Fibroblast of skin of scalp (primary cell): ENCODE measurements around the gene ATE1.
A peak's percentile ranks its signal among the peaks of the same experiment; 100 is the strongest.
"Not testable (repeated sequence)": the region's sequence is repeated elsewhere in the genome, so short reads cannot be mapped to it uniquely, and the experiment has no call there.

Experiments used
- DNase-seq: peaks from one replicate; pipeline ENCODE4 v3.0.0-alpha.2; 2013

ATE1 gene

DNA sequence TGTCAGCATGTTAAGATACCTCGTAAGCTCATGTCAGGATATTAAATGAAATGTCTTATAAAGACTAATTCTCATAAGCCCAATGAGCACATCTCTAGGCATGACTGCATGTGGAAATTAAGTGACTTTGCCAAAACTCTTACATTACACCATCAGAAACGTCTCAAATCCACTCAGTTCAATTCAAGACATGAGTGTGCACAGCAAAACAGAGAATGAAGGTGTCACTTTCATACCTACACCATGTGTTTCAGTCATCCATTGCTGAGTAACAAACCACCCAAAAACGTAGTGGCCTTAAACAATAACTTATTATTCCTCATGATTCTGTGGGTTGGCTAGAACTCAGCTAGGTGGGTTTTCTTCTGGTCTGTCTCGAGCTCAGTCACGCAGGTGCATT, 99.8 kb downstream of the ATE1 start:
- DNase-seq, result no peak

DNA sequence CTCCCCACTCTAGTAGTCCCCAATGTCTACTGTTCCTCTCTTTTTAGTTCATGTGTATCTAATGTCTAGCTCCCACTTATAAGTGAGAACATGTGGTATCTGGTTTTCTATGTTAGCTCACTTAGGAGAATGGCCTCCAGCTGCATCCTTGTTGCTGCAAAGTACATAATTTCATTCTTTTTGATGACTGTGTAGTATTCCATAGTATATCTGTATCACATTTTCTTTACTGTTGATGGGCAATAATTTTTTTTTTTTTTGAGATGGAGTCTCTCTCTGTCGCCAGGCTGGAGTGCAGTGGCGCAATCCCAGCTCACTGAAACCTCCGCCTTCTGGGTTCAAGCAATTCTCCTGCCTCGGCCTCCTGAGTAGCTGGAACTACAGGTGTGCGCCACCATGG, 101.1 kb downstream of the ATE1 start:
- not testable (repeated sequence) for DNase-seq

DNA sequence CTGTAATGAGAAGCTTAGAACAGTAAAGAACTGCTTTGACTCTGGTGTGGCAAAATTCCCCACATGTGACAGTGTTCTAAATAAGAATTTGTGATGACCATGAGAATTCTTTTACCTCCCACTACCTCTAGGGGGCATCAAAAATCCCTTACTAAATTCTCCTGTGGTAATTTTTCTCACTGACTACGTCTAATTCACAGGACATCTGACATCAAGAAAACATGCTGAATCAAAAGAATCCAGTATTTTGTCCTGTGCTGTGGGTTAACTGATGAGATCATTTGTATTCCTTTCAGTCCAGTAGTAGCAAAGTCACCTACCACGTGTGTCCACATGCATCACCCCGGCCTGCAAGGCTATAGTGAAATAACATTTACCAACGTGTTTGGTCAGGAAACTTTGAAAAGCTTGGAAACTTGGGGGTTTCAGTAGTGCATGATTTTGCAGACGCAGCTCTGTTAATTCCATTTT, 103.8 kb downstream of the ATE1 start:
- peak; percentile 55 for DNase-seq

DNA sequence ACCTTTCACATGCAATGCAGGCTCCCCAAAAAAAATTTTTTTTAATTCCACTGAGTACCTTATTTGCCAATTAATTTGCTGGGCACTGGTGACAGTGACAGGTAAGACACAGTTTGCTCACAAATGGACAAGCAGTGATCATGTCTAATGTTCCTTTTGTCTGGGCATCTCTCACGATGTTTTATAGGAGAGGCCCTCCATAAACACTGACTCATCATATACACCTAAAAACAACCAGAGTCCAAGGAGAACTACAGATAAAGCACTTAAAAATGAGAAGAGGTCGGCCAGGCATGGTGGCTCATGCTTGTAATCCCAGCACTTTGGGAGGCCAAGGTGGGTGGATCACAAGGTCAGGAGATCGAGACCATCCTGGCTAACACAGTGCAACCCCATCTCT, 105.1 kb downstream of the ATE1 start:
- no peak for DNase-seq

DNA sequence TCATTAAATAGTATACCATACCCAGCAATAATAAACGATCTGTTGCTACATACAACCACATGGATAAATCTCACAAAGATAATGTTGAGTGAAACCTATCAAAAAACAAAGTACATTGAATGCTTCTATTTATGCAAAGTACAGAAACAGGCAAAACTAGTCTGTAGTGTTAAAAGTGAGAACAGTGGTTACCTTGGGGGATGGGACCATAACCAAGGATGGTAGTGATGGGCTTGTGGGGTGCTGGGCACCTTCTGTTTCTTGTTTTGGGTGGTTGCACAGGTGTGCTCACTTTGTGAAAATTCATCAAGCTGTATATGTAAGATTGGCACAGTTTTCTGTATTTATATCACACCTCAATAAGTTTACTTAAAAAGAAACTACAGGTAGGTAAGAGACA, 105.7 kb downstream of the ATE1 start:
- DNase-seq, result no peak

DNA sequence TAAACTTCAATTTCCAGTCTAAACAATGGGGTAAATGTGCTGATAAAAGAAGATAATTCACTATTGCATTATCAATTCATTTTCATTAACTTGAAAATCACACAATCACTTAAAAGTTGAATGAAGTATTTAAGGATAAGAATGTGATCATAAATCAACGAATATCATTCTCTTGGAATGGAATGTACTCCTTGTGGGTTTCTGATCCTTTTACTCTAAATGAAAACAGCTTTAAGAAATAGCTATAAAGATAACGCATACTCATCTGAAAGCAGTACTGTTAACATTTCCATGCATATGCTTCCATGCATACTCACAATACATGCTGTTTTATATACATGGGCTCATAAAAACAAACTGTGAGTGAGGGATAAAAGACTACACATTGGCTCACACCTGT, 108.8 kb downstream of the ATE1 start:
- DNase-seq, result peak; percentile 33

DNA sequence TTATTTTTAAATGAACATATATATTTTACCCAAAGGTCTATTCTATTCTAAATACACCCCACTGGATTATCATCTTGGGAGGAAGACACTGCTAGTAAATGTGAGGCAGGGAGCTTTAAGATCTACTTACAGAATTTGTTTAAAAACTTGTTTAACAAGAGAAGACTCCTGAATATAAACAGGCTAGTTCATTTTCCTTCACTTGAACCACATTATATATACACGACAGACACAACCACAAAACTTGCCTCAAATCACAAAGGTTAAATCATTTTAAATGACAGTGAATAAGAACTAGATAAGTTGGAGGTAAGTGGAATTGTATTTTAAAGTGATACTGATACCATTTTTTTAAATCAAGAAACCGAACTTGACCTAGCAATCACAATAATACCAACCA, 109.2 kb downstream of the ATE1 start:
- no peak for DNase-seq

DNA sequence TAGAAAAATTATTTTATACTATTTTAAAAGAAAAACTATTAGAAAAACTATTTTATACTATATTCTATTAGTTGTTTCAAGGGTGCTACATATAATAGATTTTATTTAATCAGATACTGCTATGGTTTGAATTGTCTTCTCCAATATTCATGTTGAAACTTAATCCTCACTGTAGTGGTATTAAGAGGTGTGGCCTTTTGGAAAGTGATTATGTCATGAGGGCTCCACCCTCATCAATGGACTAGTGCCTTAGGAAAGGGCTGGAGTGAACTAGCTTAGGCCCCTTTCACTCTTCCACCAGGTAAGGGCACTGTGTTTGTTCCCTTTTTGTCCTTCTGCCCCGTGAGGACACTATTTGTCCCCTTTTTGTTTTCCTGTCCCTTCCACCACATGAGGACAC, 111.6 kb downstream of the ATE1 start:
- DNase-seq, result no peak

DNA sequence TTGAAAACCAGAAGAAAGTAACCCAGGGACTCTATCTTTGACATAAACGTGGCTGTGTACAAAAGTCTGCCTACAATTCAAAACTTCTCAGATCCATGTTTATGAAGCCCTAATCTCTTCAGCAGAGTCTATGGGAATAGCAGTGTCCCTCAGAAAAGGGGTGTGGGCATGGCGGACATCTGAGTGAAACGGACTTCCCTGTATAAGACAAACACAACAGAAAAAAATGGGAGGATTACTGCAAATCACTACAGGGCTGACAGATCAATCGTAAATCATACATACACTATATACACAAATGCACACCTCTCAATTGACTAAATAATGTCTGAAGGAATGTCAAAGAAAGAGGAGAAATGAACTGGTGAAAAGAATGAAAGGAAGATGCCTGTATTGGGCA, 114.0 kb downstream of the ATE1 start:
- no peak for DNase-seq

DNA sequence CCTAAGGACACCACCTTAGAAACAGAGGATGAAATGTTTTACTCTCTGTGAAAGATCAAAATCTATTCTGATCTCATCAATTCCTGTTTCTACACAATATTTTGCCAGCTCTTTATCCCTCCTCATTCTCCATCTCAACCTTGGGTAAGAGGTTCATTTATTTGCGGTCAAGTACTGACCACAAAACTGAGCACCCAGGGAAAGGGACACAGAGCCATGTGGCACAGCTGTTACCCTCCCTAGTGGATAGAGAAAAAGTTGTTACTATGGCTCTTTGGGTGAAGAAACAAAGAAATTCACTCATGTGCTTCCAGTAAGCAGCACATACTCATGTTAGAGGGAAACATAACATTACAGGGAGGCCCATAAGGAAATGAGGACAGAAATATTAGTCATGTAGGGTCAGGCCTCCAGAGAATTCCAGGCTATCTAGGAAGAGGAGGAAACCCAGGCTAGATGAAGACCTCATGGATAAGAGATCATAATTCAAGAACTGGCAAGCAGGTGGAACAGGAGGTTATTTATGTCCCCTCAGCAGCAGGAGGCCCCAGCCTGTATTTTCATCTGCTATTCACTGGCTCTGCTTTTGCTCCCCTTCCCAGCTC, 114.5 kb downstream of the ATE1 start:
- peak; percentile 19 for DNase-seq

DNA sequence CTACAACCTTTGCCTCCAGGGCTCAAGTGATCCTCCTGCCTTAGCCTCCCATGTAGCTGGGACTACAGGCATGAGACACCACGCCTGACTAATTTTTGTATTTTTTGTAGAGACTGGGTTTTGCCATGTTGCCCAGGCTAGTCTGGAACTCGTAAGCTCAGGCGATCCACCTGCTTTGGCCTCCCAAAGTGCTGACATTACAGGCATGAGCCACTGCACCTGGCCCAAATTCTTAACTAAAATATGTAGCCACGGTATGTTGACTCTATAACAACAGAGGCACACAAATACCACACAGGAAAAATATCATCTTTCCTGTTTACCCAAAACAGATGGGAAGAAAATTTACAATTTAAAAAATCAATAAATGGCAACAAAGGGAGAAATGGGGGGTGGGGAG, 115.8 kb downstream of the ATE1 start:
- no peak for DNase-seq

DNA sequence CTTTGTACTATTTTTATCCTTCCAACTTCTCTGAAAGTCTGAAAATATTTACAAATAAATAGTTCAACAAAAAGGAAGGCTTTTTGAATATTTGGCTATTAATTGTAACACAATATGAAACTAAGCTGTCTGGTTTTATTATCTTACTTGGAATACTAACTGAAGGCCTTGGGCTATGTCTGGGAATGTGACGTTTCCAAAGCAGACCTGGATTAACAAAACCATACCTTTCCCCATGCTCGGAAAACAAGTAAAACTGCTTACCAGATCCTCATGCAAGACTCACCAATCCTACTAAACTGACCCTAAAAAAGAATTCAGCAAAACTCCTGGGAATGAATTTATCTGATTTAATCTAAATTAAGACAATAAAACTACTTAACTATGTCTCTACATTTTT, 116.4 kb downstream of the ATE1 start:
- DNase-seq, result no peak

DNA sequence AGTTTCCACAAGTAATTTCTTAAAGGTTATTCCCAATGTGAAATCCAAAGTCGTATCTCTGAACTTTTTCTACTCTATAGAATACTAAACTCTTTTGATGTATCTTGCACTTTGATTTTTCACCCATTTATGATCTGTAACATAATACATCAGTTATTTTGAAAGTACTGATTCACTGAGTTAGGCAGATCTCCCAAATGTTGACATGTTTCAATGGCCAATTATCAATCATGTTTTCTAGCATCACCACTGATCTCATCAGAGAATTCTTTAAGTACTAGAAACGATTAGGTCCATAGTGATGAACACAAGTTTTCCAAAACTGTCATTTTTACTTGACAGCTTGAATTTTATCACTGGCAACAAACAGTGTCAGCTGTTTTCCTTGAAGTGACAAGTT, 119.0 kb downstream of the ATE1 start:
- no peak for DNase-seq

DNA sequence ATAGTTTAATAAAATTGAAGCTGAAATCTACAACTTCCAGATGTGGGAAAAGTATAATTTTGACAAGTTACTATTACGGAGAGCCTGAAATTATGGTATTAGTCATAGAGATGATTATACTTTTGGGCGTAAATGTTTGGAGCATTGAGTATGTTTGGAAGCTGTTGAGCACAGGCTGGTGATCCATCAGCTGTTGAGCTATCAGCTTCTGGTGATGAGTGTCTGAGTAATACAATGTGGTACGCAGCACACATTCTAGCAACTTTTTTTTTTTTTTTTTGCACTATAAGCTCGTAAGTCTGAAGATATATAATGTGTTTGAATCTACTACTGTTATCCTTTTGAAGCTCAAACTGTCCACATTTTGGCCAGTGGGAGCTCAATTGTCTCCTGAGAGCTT, 123.4 kb downstream of the ATE1 start:
- DNase-seq, result peak; percentile 90

DNA sequence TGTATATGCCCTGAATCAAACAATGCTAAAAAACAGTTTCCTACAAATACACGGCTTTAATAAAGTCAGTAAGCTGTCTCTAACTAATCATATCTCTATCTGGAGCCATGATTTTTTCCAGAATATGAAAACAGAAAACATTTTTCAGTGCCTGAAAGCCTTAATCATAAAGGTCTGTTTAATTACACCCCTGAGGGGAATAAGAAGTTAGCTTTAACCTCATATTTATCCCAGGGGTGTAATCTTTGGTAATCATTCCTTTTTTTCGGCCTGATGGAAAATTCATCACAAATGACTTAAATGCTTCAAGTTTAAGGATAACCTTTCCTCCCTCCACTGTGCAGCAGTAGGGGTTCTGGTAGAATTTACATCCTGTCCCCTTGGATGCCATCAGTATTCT, 124.2 kb downstream of the ATE1 start:
- DNase-seq, result peak; percentile 33

DNA sequence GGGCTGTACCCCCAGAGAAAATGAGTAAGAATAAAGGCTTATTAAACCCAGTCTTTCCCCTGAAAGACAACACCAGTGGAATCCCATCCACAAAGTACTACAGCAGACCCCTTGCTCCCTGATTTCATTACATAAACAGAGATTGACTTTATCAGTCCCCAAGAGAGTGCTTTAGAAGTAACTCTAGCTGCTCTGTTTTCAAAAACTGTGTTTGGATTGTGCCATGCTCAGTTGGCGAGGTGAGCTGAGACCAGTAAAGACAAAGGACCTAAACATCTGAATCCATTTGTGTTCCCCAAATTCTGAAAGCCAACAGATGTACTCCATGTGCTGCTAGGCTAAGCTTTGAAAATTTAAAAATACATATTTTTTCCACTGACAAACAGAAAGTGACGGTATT, 127.0 kb downstream of the ATE1 start:
- no peak for DNase-seq

DNA sequence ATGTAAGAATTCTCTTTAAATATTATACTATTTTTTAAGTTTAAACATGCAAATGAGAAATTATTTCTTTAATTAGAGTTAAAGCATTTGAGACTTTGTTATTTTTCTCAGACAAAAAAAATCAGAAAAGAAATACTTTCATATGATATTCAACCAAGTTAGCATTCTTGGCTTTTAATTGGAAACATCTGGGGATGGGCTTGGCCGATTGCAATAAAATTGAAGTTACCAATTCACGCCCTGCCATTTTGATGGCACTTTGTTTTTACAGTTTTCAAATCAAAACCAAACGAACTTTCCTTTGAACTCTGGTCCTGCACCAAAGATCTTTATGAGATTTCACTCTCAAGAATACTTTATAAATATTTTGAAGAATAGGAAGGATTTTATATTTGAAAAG, 127.7 kb downstream of the ATE1 start:
- peak; percentile 75 for DNase-seq

DNA sequence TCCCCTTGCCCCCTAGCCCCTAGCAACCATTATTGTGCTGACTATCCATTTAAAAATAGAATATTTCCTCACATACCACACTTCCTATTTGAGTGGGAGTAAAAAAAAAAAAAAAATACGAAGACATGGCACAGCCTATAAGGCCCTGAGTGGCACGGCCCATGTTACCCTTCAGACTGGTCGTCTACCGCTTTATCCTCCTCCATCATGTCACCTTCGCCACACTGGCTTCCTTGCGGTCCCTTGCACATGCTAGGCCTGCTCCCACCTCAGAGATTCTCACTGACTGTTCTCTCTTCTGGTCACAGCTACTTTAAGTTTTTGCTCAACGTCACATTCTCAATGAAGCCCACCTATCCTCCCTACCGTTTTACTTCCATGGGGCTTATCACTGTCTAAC, 130.3 kb downstream of the ATE1 start:
- DNase-seq, result no peak

DNA sequence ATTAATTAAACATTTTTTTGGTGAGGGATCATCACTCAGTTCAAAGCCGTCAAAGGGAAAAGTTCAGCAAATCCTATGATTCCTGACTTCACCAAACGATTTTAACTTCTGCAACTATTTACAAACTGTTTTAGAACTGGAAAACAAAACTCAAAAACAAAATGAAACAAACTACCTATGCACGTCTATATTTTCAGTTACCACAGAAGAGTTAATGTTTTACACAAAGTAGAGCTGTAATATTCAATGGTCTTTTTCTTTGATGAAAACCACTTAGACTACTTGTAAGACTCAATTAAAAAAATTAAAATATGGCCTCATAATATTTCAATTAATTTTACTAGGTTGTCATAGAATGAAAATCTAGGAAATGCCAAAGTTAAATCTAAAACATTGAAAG, 131.5 kb downstream of the ATE1 start:
- DNase-seq, result no peak

DNA sequence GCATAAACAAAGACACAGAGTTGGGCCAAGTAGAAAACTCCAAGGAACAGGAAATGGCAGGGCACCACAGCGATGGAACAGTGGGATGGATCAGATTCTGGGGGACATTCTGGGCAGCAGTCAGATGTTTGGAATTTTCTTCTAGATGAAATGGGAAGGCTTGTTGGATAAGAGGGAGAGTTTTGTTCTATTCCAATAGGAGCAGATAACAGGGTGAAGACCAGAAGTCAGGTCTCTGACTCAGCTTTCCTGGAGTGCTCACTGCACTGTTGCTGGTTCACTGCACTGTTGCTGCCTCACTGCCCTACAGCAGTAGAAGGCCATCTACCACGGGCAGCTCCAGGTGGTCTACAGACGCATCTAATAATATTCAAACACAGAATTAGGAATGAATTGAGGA, 135.6 kb downstream of the ATE1 start:
- DNase-seq, result no peak

DNA sequence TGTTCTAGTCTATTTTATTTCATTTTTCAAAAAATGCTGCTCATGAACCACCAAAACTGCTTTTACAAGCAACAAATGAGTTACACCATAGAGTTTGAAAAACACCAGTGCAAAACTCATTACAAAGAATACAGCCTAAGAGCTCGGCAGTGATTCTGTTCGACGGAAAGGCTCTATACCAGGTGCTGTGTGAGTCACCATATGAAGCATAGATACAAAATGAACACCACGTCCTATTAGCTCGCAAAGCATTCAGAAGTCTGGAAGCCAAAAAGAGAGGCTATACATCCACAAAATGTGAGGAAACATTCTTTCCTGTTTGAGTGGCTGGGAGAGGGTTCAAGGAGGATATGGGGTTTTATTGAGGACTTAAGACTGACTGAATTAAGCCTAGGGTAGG, 136.1 kb downstream of the ATE1 start:
- no peak for DNase-seq

DNA sequence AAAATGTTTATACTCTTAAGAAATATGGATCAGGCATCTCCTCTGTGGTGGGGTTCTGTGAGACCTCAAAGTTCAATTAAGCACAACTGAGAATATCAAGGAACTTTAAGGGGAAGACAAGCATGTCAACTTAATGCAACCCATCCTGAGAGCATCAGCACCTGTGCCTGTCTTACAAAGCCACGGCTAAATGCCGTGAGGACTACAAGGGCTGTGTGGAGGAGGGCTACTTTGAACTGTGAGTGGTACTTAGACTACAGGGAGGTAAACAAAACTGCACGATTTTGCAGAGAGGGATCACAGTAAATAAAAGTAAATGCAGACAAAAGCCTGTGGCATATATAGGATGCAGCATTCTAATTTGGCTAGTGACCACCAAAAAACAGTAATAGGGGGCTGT, 139.1 kb downstream of the ATE1 start:
- no peak for DNase-seq

DNA sequence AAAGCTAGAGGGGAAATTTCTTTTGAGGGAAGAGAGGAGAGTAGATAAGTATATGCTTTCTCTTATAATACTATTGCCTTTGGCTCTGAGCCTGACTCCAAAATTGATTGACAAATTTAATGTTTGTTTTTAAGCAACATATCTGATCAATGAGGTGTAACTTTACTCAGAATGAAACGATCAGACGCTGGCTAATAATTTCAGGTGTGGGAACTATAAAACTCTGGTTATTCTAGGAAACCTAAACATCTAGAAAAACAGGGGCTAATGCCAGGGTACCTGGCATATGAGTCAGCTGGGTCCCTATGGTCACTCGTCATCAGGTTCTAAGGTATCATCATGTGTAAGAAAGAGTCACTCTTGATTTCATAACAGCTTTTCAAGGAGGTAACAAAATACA, 139.7 kb downstream of the ATE1 start:
- no peak for DNase-seq

DNA sequence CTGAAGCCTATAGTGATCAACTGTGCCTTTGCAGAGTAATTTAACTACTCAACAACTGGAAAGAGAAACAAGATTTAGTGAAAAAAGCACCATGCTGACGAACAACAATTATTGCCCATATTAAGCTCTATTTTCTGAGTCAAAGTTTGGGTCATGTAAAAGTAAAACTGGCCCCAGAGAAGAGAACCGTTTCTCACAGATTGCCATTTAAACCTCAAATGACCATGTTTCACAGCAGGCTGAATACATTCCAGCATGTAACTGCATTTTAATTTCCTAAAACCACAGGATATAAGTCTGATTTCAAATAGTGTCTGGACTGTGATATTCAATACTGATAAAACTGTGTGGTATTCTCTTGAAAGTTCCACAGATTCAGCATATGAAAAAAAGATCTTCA, 140.7 kb downstream of the ATE1 start:
- no peak for DNase-seq

DNA sequence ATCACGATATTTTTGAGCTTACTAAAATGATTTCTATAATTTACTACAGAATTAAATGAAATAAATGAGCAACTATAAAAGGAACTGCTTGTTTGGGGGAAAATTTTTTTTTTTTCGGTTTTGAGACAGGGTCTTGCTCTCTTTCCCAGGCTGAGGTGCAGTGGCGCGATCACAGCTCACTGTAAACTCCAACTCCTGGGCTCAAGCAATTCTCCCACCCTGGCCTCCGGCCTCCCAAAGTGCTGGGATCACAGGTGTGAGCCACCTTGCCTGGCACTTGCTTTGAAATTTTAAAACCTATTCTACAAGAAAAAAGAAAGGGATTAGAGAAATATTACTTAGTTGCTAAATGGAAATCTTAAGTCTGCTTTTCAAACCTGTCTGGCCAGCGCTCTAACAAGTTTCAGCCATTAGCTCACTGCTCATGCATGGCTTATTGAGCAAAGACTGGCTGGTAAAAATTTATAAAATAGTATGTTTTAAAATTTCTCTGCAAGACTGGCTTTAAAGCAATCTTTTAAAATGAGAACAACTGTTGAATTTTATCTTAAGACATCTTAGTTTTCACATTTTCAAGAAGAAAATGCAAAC, 144.0 kb downstream of the ATE1 start:
- DNase-seq, result no peak
